ENCODE data around the gene SYTL4.

The SYTL4 gene

GRCh38 chrX:100748108-100748507, 16.2 kb upstream of the SYTL4 start:
- Histone ChIP-seq H3K9me2 (replicated peaks; ENCODE audit: control insufficient read depth, low read length) (no peaks in the 10 kb centered on the region), H3F3A (ENCODE audit: control insufficient read depth, insufficient read depth) (no peaks in the 10 kb centered on the region), H3K4me2 (ENCODE audit: low read length) (no peak overlapping the region), H3K4me1 (ENCODE audit: control insufficient read depth, low read length) (no peaks in the 10 kb centered on the region), H3K27ac (ENCODE audit: low read depth, low read length) (no peak overlapping the region), H3K4me3 (ENCODE audit: low read length) (no peak overlapping the region), H3K36me3 (ENCODE audit: control insufficient read depth, low read length) (no peaks in the 10 kb centered on the region), H3K79me2 (ENCODE audit: control insufficient read depth, low read length) (no peaks in the 10 kb centered on the region), H4K20me1 (ENCODE audit: control insufficient read depth, insufficient read depth, low read depth, low read length) (no peaks in the 10 kb centered on the region), H3K9me3 (ENCODE audit: control insufficient read depth, insufficient read depth, low read length) (no peaks in the 10 kb centered on the region), H3K27me3 (ENCODE audit: control insufficient read depth, low read length) (no peaks in the 10 kb centered on the region)
- TF ChIP-seq CTCF (IDR thresholded peaks at IDR 0.05; ENCODE audit: low read depth, low read length, poor library complexity, severe bottlenecking) (no peak), EZH2phosphoT487 (IDR thresholded peaks at IDR 0.05; ENCODE audit: borderline replicate concordance, low read length) (no peak)

GRCh38 chrX:100747703-100748102, 15.8 kb upstream of the SYTL4 start:
- Histone ChIP-seq H3K4me3 (ENCODE audit: low read length) (no peak overlapping the region), H3K4me2 (ENCODE audit: low read length) (no peak overlapping the region), H3K9me3 (ENCODE audit: control insufficient read depth, insufficient read depth, low read length) (no peaks in the 10 kb centered on the region), H3K4me1 (ENCODE audit: control insufficient read depth, low read length) (no peaks in the 10 kb centered on the region), H4K20me1 (ENCODE audit: control insufficient read depth, insufficient read depth, low read depth, low read length) (no peaks in the 10 kb centered on the region), H3K79me2 (ENCODE audit: control insufficient read depth, low read length) (no peaks in the 10 kb centered on the region), H3F3A (ENCODE audit: control insufficient read depth, insufficient read depth) (no peaks in the 10 kb centered on the region), H3K36me3 (ENCODE audit: control insufficient read depth, low read length) (no peaks in the 10 kb centered on the region), H3K9me2 (replicated peaks; ENCODE audit: control insufficient read depth, low read length) (no peaks in the 10 kb centered on the region), H3K27me3 (ENCODE audit: control insufficient read depth, low read length) (no peaks in the 10 kb centered on the region), H3K27ac (ENCODE audit: low read depth, low read length) (no peak overlapping the region)
- TF ChIP-seq CTCF (IDR thresholded peaks at IDR 0.05; ENCODE audit: low read depth, low read length, poor library complexity, severe bottlenecking): no peak
- no peak for TF ChIP-seq EZH2phosphoT487 (IDR thresholded peaks at IDR 0.05; ENCODE audit: borderline replicate concordance, low read length)

- no peaks in the 10 kb centered on the region for H3K9me3 ChIP-seq (ENCODE audit: control insufficient read depth, insufficient read depth, low read length)
- no peaks in the 10 kb centered on the region for H4K20me1 ChIP-seq (ENCODE audit: control insufficient read depth, insufficient read depth, low read depth, low read length)
- no peaks in the 10 kb centered on the region for H3K9me2 ChIP-seq (replicated peaks; ENCODE audit: control insufficient read depth, low read length)
- no peaks in the 10 kb centered on the region for H3K79me2 ChIP-seq (ENCODE audit: control insufficient read depth, low read length)
- H3K4me2 ChIP-seq (ENCODE audit: low read length): no peak overlapping the region
- no peaks in the 10 kb centered on the region for H3K27me3 ChIP-seq (ENCODE audit: control insufficient read depth, low read length)
- no peaks in the 10 kb centered on the region for H3F3A ChIP-seq (ENCODE audit: control insufficient read depth, insufficient read depth)
- no peaks in the 10 kb centered on the region for H3K4me1 ChIP-seq (ENCODE audit: control insufficient read depth, low read length)
- TF ChIP-seq EZH2phosphoT487 (IDR thresholded peaks at IDR 0.05; ENCODE audit: borderline replicate concordance, low read length): no peak
- no peak overlapping the region for H3K27ac ChIP-seq (ENCODE audit: low read depth, low read length)
- no peak overlapping the region for H3K4me3 ChIP-seq (ENCODE audit: low read length)
- no peaks in the 10 kb centered on the region for H3K36me3 ChIP-seq (ENCODE audit: control insufficient read depth, low read length)
Observed at GRCh38 chrX:100747090-100747489, 15.2 kb upstream of the SYTL4 start.

GRCh38 chrX:100745806-100746537, 14.1 kb upstream of the SYTL4 start:
- Histone ChIP-seq H3K27me3 (ENCODE audit: control insufficient read depth, low read length) (no peaks in the 10 kb centered on the region), H4K20me1 (ENCODE audit: control insufficient read depth, insufficient read depth, low read depth, low read length) (no peaks in the 10 kb centered on the region), H3K4me2 (ENCODE audit: low read length) (no peak overlapping the region), H3K27ac (ENCODE audit: low read depth, low read length) (no peak overlapping the region), H3K9me3 (ENCODE audit: control insufficient read depth, insufficient read depth, low read length) (no peaks in the 10 kb centered on the region), H3F3A (ENCODE audit: control insufficient read depth, insufficient read depth) (no peaks in the 10 kb centered on the region), H3K79me2 (ENCODE audit: control insufficient read depth, low read length) (no peaks in the 10 kb centered on the region), H3K9me2 (replicated peaks; ENCODE audit: control insufficient read depth, low read length) (no peaks in the 10 kb centered on the region), H3K36me3 (ENCODE audit: control insufficient read depth, low read length) (no peaks in the 10 kb centered on the region), H3K4me1 (ENCODE audit: control insufficient read depth, low read length) (no peaks in the 10 kb centered on the region), H3K4me3 (ENCODE audit: low read length) (no peak overlapping the region)
- TF ChIP-seq CTCF (IDR thresholded peaks at IDR 0.05; ENCODE audit: low read depth, low read length, poor library complexity, severe bottlenecking): no peak
- no peak for TF ChIP-seq EZH2phosphoT487 (IDR thresholded peaks at IDR 0.05; ENCODE audit: borderline replicate concordance, low read length)
